Lower leg skin (tissue), 4 donors: ENCODE data around the gene TRIM17. TPM values are rescaled to one million over a fixed set of nuclear protein-coding genes. Genes with fewer than 3 reads are reported as not detected.
A peak's percentile ranks its signal among the peaks of the same experiment; 100 is the strongest.

Source experiments
- DNase-seq, 2 donors: peaks; one replicate each; pipeline ENCODE4 v3.0.0-alpha.2; 2019; ENCODE audit warnings: low spot score in 2 of 2
- H3K4me3 ChIP-seq: fragments of 200-600 bp; sonication (generic); 2 replicates; pipeline ENCODE4 v1.5.1; 2017; ENCODE audit warnings: mild to moderate bottlenecking, low read depth; ENCODE audit not compliant: poor library complexity, severe bottlenecking
- CTCF ChIP-seq, 3 donors: fragments of 450-650 bp; IDR thresholded peaks; one replicate each; pipeline ENCODE4 v1.5.1; 2016; ENCODE audit warnings: antibody characterized with exemption in 3 of 3, mild to moderate bottlenecking in 3 of 3, moderate library complexity in 2 of 3
- POLR2A ChIP-seq, 2 donors: fragments of 450-650 bp; IDR thresholded peaks; one replicate each; pipeline ENCODE4 v1.6.1; 2016 to 2017; ENCODE audit warnings: antibody characterized with exemption in 2 of 2, mild to moderate bottlenecking in 1 of 2, moderate library complexity in 1 of 2
- WGBS, 2 donors: methylation state at CpG; one replicate each; pipeline ENCODE4 v1.1.5; 2018; 5-methylcytosine and 5-hydroxymethylcytosine counted together
- intact Hi-C: fragments of 100-400 bp; cut with DNase I; formaldehyde crosslinking; loops from one replicate; pipeline ENCODE4 v1.15.0; 2023; ENCODE audit warnings: low total_unique reads
- total RNA-seq, 4 donors: library from RNA; depleted of rRNA; stranded (reverse); fragments of >200 nt; gene quantifications; one replicate each; pipeline ENCODE4 v1.1.0, GENCODE V29; 2016

The TRIM17 gene
- total RNA-seq, 4 donors from 2014 or later: 0.97 to 4.2 (median 1.8) TPM

- WGBS, 2 donors: 88% methylated on average over 10 of the region's 10 CpGs
- DNase-seq: peak in 1 of 2 donors; percentile 50
- TF ChIP-seq POLR2A (IDR thresholded peaks at IDR 0.05) (no peak), CTCF (IDR thresholded peaks at IDR 0.05) (no peak)
- no peak overlapping the region for H3K4me3 ChIP-seq
- intact Hi-C loops: no loop called here
Measured at GRCh38 chr1:228390649-228391048, 26.0 kb downstream of the TRIM17 start.

- DNase-seq: peak in 1 of 2 donors; percentile 36
- H3K4me3 ChIP-seq: no peak overlapping the region
- intact Hi-C loops: no loop called here
- no peak for TF ChIP-seq CTCF (IDR thresholded peaks at IDR 0.05)
- TF ChIP-seq POLR2A (IDR thresholded peaks at IDR 0.05): no peak
Measured at GRCh38 chr1:228387321-228387720, 29.3 kb downstream of the TRIM17 start.

GRCh38 chr1:228385232-228385631 is 31.4 kb downstream of the TRIM17 start:
- TF ChIP-seq POLR2A (IDR thresholded peaks at IDR 0.05) (no peak), CTCF (IDR thresholded peaks at IDR 0.05) (no peak)

GRCh38 chr1:228383773-228384172 is 32.9 kb downstream of the TRIM17 start:
- WGBS, 2 donors: 88 to 92% methylated on average over 2 of the region's 2 CpGs
- TF ChIP-seq POLR2A (IDR thresholded peaks at IDR 0.05): no peak
- intact Hi-C loops: no loop called here
- DNase-seq: no peak
- H3K4me3 ChIP-seq: no peak overlapping the region

More at GRCh38 chr1:228385232-228385631, 31.4 kb downstream of the TRIM17 start:
- intact Hi-C loops: no loop called here
- no peak overlapping the region for H3K4me3 ChIP-seq
- DNase-seq: no peak

- H3K4me3 ChIP-seq: no peak overlapping the region
- DNase-seq: no peak
- no peak for TF ChIP-seq CTCF (IDR thresholded peaks at IDR 0.05)
- WGBS, 2 donors: 84 to 86% methylated on average over 2 of the region's 2 CpGs
- intact Hi-C loops: no loop called here
Measured at GRCh38 chr1:228381356-228381755, 35.3 kb downstream of the TRIM17 start.

GRCh38 chr1:228379666-228380065 is 37.0 kb downstream of the TRIM17 start:
- no peak overlapping the region for H3K4me3 ChIP-seq
- TF ChIP-seq POLR2A (IDR thresholded peaks at IDR 0.05) (no peak), CTCF (IDR thresholded peaks at IDR 0.05) (no peak)
- WGBS, 2 donors: 87 to 90% methylated on average over 8 of the region's 8 CpGs
- intact Hi-C loops: no loop called here
- peak in 1 of 2 donors; percentile 78 for DNase-seq
